Heart left ventricle (tissue), 16 donors: ENCODE measurements around the gene ZNF839. TPM values are rescaled to one million over a fixed set of nuclear protein-coding genes. Genes with fewer than 3 reads are reported as not detected.

Experiments
- ATAC-seq, 4 donors: fragments of 200-7000 bp; cut with Tn5 transposase; one replicate each; pipeline ENCODE4 v1.9.1; 2020 to 2022; ENCODE audit warnings: moderate library complexity in 4 of 4, mild to moderate bottlenecking in 3 of 4, moderate number of reproducible peaks in 1 of 4
- DNase-seq, 5 donors: peaks; one replicate each; pipeline ENCODE4 v3.0.0-alpha.2; 2020
- H3K27ac ChIP-seq, 12 donors: fragments of 200-600 bp; sonication (generic) in 4 of 12; one replicate each; pipeline versions ENCODE4 v1.5.0 to v1.8.0; 2016 to 2022; ENCODE audit warnings: mild to moderate bottlenecking in 2 of 12
- H3K27me3 ChIP-seq, 9 donors: fragments of 200-600 bp; sonication (generic) in 2 of 9; one replicate each; pipeline versions ENCODE4 v1.5.1 to v1.8.0; 2016 to 2022; ENCODE audit warnings: mild to moderate bottlenecking in 3 of 9
- H3K36me3 ChIP-seq, 9 donors: fragments of 200-600 bp; sonication (generic) in 2 of 9; one replicate each; pipeline versions ENCODE4 v1.5.0 to v1.8.0; 2018 to 2022; ENCODE audit warnings: mild to moderate bottlenecking in 2 of 9
- H3K4me1 ChIP-seq, 12 donors: fragments of 200-600 bp; sonication (generic) in 4 of 12; one replicate each; pipeline versions ENCODE4 v1.5.0 to v1.8.0; 2016 to 2022; ENCODE audit warnings: mild to moderate bottlenecking in 3 of 12
- H3K4me3 ChIP-seq, 12 donors: fragments of 200-600 bp; sonication (generic) in 4 of 12; one replicate each; pipeline versions ENCODE4 v1.5.0 to v1.8.0; 2017 to 2022; ENCODE audit warnings: mild to moderate bottlenecking in 9 of 12, moderate library complexity in 4 of 12
- H3K9me3 ChIP-seq, 12 donors: fragments of 200-600 bp; sonication (generic) in 4 of 12; one replicate each; pipeline versions ENCODE4 v1.5.0 to v1.8.0; 2016 to 2022; ENCODE audit warnings: mild to moderate bottlenecking in 1 of 12
- POLR2A ChIP-seq, 2 donors: fragments of 450-650 bp; IDR thresholded peaks; one replicate each; pipeline ENCODE4 v1.6.1; 2017; ENCODE audit warnings: antibody characterized with exemption in 2 of 2, mild to moderate bottlenecking in 2 of 2, moderate library complexity in 2 of 2
- WGBS, 4 donors: extraction: QIAGEN DNeasy Blood & Tissue Kit in 2 of 4; methylation state at CpG; one replicate each; pipeline versions ENCODE4 v1.1.5 to v1.1.7; 2013 to 2018; 5-methylcytosine and 5-hydroxymethylcytosine counted together
- intact Hi-C, 10 donors: fragments of 100-400 bp; cut with DNase I; formaldehyde crosslinking; loops; one replicate each; pipeline versions ENCODE4 v1.11.1 to v1.14.2; 2022
- polyA plus RNA-seq, 2 donors: library from polyadenylated mRNA; stranded (reverse); fragments of 200-250 nt; gene quantifications; one replicate each; pipeline ENCODE4 v1.2.3, GENCODE V29; 2013
- total RNA-seq, 9 donors: library from RNA; depleted of rRNA in 2 of 9; stranded (reverse); fragments of >200 nt in 2 of 9; fragmentation: NEBNext Ultra II Directional in 3 of 9; extraction: Animal tissue kit (Norgen Biotek cat#: 25700) in 3 of 9; gene quantifications; one replicate each; pipeline versions ENCODE4 v1.1.0 to v1.2.4, GENCODE V29; 2016 to 2023
- TF ChIP-seq, protein P1 (sequence below), 12 donors: fragments of 200-600 bp; sonication (generic) in 4 of 12; IDR thresholded peaks; one replicate each; pipeline versions ENCODE4 v1.5.0 to v1.8.0; 2018 to 2022; ENCODE audit warnings: antibody characterized with exemption in 12 of 12, mild to moderate bottlenecking in 5 of 12
- donor health status: ischemic (EF 13 %, LVEDD 7.1; RV severe dilation, severe dysfunction).
- donor health status: healthy with polysubstance abuse.
- donor health status: DM: no; HTN: yes; CAD: no.
- donor health status: DM: no; HTN: no; CAD: no.
- donor health status: ischemic (EF 25% LVEDD 6.9; RV normal size, moderate dysfunction).
- donor health status: ischemic (EF 25% LVEDD 5.7; RV mildly dilated, moderate dysfunction).
- donor health status: healthy.
- donor health status: DM: yes; HTN: yes; CAD: no.
- donor health status: ischemic (EF 35%, LVEDD 5.7; RV mildly dilated, moderate dysfunction).
- donor health status: nonischemic (EF 11% LVEDD 7.7; RV severe dilation, severe dysfunction).
- donor health status: DM: yes; HTN: yes; CAD: no.
- donor health status: PGD.
- donor health status: ischemic (EF 29% LVEDD 5.4; RV normal size, mild dysfunction).
- donor health status: nonischemic (EF 23%, LVEDD 6.1; RV moderate dilation, normal function).

The ZNF839 gene
- total and polyA plus RNA-seq, 11 donors, result 4.3 to 12.3 (median 8.7) TPM

DNA sequence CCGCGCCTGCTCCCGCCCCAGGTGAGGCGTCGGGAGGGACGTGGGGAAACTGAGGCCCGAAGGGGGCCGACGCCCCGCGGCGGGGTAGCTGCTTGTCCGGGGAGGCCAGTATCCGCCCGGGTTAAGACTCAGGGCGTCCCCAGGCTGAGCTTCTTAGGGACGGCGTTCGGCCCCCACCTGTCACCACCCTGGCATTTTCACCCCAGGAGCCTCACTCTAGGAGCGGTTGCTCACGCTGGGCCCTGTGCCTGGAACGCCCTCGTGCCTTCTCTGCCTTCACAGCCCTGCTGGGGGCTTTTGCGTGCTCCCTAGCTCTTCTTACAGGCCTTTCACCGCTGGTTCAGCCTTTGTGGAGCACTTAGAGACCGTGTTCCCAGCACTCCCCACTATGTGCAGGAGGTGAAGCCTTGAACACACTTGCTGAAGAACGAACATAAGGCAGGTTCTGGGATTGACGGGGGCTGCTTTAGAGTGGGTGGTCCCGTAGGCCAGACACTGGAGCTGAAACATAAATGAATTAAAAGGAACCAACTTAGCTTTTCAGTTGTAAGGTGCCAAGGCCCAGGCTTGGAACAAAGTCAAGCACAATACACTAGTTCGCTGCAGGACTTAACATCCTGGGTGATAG, 601 bp downstream of the ZNF839 start:
- TF ChIP-seq, protein P1, sequence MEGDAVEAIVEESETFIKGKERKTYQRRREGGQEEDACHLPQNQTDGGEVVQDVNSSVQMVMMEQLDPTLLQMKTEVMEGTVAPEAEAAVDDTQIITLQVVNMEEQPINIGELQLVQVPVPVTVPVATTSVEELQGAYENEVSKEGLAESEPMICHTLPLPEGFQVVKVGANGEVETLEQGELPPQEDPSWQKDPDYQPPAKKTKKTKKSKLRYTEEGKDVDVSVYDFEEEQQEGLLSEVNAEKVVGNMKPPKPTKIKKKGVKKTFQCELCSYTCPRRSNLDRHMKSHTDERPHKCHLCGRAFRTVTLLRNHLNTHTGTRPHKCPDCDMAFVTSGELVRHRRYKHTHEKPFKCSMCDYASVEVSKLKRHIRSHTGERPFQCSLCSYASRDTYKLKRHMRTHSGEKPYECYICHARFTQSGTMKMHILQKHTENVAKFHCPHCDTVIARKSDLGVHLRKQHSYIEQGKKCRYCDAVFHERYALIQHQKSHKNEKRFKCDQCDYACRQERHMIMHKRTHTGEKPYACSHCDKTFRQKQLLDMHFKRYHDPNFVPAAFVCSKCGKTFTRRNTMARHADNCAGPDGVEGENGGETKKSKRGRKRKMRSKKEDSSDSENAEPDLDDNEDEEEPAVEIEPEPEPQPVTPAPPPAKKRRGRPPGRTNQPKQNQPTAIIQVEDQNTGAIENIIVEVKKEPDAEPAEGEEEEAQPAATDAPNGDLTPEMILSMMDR (IDR thresholded peaks at IDR 0.05), result no peak
- no peak for TF ChIP-seq POLR2A (IDR thresholded peaks at IDR 0.05)
- H3K4me1 ChIP-seq, result peaks cover 0 to 52% (median 32%) of the 10 kb centered on the region in 12 donors
- no peaks in the 10 kb centered on the region for H3K9me3 ChIP-seq
- peak overlapping the region; percentile 59 to 97 (median 78) for H3K4me3 ChIP-seq
- peak overlapping the region; percentile 85 to 97 (median 96) for H3K27ac ChIP-seq
- intact Hi-C loops, result loop anchor here in 2 of 10 donors (5.0 to 10.0 kb wide), 2 partner anchors 195 to 197 kb away; no protein-coding TSS in a partner anchor
- DNase-seq (peak; percentile 30 to 68 (median 48)), ATAC-seq (peak in 1 of 4 donors; percentile 2)
- 4 to 14% (median 5%) methylated on average over 9 to 30 of the region's 30 CpGs for WGBS, 4 donors
- H3K36me3 ChIP-seq, result peaks cover 0 to 6% (median 0%) of the 10 kb centered on the region in 9 donors
- H3K27me3 ChIP-seq, result no peaks in the 10 kb centered on the region

DNA sequence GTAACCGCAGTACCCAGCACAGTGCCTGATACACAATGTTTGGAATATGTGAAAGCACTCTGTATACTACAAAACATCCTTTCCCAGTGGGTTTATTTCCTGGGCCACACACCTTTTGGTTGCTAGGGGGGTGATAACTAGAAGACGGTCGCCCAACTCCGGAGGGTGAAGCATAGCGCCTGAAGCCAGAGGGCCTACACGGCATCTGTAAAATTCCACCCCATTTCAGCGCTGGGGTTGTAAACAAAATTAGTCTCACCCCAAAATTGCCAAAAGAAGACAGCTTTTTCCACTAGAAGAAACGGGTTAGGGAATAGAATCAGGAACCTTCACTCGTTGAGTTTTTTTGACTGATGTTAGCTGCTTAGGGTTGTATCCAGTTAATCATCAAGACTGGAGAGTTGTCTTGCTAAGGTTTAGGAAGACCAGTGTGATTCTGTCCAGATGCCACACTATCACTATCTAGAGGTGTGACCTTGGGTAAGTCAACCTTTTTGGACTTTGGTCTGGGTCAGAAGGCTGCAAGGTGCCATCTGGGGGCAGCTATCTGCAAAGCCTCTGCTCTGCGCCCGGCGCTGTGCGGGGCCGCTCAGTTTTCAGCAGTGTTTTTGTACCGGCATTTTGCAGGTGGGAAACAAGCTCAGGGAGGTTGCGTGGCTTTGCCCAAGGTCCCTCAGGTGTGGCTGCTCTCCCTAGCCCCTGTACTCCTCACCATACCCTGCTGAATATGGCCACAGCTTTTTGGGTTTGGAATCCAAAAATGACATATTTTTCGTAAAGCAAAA, 1.3 kb downstream of the ZNF839 start:
- Histone ChIP-seq H3K4me3 (peak overlapping the region in 10 of 12 donors; percentile 61 to 97 (median 80)), H3K4me1 (peaks cover 0 to 51% (median 32%) of the 10 kb centered on the region in 12 donors), H3K27ac (peak overlapping the region in 7 of 12 donors; percentile 85 to 97 (median 93)), H3K27me3 (no peaks in the 10 kb centered on the region), H3K9me3 (no peaks in the 10 kb centered on the region), H3K36me3 (peaks cover 0 to 10% (median 5%) of the 10 kb centered on the region in 9 donors)
- DNase-seq (no peak), ATAC-seq (no peak)
- intact Hi-C loops, result loop anchor here in 2 of 10 donors (5.0 to 10.0 kb wide), 2 partner anchors 194 to 196 kb away; no protein-coding TSS in a partner anchor
- WGBS, 4 donors, result 87 to 93% (median 90%) methylated on average over 17 of the region's 17 CpGs
- TF ChIP-seq, protein P1 (IDR thresholded peaks at IDR 0.05), result no peak

DNA sequence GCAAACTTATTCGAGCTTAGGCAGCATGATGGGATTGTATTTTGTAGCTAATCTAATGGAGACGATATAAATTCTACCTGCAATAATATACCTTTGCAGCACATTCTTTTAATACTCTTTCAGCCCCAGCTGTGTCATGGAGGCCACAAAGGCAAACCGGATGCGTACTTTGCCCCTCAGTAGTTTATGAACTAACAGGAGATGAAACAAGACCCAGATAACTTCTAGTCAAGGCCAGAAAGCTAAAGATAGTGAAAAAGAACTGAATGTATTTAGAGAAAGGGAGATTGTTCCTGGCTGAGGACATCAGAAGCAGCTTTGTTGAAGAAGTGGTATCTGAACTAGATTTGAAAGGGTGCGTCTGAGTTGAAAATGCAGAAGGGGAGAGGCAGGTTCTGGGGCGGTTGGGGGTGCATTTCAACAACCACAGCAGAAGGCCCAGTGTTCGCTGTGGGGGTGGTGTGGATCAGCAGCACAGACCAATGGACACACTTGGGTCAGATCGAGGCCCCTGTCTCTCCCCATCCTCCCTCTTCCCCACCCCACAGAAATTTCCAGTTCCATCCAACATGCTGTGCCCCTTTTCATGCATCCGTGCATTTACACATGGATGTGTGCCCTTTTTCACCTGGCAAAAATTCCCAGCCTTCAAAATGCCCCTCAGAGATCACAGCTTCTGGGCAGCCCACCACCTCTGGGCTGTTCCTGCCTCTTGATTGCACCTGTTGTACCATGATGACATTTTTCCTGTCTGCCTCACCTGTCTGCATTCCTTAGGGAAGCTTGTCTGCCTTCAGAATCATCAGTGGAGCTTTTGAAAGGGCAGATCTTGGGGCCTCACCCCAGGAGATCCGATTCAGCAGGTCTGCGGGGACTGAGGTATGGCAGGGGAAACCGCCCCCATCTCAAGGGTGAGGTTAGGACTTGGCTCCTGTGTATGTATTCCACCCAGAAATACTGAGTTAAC, 2.2 kb downstream of the ZNF839 start:
- TF ChIP-seq, protein P1 (IDR thresholded peaks at IDR 0.05), result no peak
- TF ChIP-seq POLR2A (IDR thresholded peaks at IDR 0.05), result no peak
- 90 to 93% (median 92%) methylated on average over 12 of the region's 12 CpGs for WGBS, 4 donors
- ATAC-seq (no peak), DNase-seq (peak in 1 of 5 donors; percentile 41)
- intact Hi-C loops, result loop anchor here in 2 of 10 donors (5.0 to 10.0 kb wide), 2 partner anchors 193 to 196 kb away; no protein-coding TSS in a partner anchor
- Histone ChIP-seq H3K27me3 (no peaks in the 10 kb centered on the region), H3K4me1 (peaks cover 0 to 43% (median 27%) of the 10 kb centered on the region in 12 donors), H3K27ac (no peak overlapping the region), H3K36me3 (peaks cover 0 to 19% (median 12%) of the 10 kb centered on the region in 9 donors), H3K9me3 (no peaks in the 10 kb centered on the region), H3K4me3 (no peak overlapping the region)
